GM18861 (cell line): ENCODE results near the gene PRDM2.

Source experiments
- ATAC-seq: cut with Tn5 transposase; IDR thresholded peaks from one replicate; pipeline ENCODE4 v1.9.1; 2021; ENCODE audit not compliant: unreplicated experiment

The PRDM2 gene

DNA sequence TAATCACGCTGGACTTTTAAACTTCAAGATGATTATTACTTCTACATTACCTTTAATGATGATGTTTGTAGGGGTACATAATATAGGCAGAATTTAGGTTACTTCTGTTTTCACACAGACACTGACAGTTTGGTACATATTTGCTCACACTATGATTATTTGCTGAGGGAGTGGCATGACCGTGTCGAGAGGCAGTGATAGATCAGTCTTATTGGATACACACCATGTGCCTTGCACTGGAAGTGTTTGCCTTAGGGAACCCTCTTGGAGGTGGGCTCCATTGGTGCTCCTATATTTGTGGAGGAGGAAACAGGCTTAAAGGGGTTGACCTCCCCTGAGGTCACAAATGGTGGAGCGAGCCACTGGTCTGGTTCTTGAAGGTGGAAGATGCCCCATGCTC, 132.1 kb downstream of the PRDM2 start:
- no peak for ATAC-seq

DNA sequence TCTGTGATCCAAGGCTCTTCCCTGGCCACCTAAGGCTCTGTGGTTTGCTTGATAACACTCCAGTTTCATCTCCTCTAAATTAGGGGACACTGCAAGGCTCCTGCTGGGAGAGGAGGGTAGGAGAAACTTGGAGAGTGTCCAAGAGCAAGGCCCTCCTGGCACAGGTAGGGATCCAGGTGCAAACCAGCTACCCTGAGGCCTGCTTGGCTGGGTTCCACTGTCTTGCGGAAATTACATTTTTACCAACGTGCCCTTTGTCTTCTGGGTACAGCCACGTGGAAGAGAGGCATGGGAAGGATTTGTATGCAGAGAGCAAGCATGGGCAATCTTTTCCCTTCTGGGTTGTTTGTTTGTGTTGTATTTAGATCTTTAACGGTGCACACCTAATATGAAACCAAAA, 132.5 kb downstream of the PRDM2 start:
- ATAC-seq, result no peak

DNA sequence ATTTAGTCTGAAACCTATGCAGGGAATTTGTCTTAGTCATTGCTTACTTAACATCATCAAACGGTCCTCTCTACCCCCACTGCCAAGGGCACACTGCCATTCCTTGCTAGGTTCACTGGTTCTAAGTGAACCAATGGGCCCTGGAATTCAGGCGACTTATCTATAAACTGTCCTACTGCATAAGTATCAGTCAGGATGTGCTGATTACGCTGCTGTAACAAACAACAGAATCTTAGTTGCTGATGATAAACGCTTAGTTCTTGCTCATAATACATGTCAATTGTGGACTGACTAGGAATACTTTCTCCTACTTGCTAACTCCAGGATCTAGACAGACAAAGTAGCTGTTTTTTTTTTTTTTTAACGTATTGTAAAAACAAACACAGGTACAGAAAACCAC, 136.1 kb downstream of the PRDM2 start:
- no peak for ATAC-seq

DNA sequence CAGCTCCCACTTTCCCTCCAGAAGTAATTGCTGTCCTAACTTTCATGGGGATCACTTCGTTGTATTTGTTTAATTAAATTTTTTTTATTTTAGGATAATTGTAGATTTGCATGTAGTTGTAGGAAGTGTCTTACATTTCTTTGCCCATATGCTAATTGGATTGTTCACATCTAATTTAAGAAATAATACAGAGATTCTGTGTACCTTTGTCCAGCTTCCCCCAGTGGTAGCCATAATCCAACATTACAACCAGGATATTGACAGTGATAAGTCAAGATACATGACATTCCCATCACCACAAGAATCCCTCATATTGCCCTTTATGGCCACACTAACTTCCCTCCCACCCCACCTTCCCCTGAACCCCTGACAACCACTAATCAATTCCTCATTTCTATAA, 136.6 kb downstream of the PRDM2 start:
- no peak for ATAC-seq

DNA sequence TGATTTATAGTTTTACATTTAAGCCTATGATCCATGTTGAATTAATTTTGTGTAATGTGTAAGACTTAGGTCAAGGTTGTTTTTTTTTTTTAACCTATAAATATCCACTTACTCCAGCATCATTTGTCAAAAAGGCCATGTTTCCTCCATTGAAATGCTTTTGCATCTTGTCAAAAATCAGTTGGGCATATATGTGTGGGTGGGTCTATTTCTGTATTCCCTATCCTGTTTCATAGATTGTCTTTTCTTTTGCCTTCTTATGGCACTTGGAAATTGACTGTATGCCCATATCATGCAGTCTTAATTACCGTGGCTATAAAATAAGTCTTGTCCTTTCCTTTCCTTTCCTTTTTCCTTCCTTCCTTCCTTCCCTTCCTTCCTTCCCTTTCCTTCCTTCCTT, 138.2 kb downstream of the PRDM2 start:
- ATAC-seq, result no peak

DNA sequence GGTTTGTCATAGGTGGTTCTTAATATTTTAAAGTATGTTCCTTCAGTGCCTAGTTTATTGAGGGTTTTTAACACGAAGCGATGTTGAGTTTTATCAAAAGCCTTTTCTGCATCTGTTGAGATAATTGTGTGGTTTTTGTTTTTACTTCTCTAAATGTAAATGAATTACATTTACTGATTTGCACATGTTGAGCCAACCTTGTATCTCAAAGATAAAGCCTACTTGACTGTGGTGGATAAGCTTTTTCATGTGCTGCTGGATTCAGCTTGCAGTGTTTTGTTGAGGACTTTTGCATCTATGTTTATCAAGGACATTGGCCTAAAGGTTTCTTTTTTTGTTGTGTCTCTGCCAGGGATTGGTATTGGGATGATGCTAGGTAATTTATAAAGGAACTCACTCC, 142.5 kb downstream of the PRDM2 start:
- no peak for ATAC-seq

DNA sequence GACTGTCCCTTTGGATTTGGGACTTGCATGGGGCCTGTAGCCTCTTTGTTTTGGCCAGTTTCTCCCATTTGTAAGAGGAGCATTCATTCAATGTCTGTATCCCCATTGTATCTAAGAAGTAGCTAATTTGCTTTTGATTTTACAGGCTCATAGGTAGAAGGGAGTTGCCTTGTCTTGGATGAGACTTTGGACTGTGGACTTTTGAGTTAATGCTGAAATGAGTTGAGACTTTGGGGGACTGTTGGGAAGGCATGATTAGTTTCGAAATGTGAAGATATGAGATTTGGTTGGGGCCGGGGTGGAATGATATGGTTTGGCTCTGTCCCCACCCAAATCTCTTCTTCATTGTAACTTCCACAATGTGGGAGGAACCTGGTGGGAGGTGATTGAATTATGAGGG, 151.7 kb downstream of the PRDM2 start:
- ATAC-seq, result no peak

DNA sequence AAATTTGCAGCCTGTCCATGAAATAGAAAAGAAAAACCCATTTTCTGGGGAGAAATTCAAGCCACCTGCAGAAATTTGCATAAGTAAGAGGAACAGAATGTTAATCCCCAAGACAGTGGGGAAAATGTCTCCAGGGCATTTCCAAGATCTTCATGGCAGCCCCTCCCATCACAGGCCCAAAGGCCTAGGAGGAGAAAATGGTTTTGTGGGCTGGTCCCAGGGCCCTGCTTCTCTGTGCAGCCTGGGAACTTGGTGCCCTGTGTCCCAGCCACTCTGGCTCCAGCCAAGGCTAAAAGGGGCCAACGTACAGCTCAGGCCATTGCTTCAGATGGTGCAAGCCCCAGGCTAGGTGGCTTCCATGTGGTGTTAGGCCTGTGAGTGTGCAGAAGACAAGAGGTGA, 155.6 kb downstream of the PRDM2 start:
- ATAC-seq, result no peak

DNA sequence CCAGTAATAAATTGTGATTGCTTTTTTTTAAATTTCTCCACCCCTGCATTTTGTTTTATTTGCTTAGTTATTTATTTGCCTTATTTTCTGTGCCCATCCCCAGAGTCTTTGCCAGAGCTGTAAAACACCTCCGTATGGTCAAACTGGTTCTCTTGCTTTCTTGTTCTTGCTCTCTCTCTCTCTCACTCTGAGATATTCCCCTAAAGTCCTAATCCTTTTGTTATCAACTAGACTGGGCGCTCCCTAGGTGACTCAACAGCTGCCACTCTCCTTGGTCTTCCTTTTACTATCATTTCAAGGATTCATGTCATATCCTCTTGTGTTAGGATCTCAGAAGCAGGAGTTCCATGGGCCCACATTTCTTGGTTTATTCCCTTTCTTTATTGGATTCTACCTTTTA, 160.0 kb downstream of the PRDM2 start:
- no peak for ATAC-seq

DNA sequence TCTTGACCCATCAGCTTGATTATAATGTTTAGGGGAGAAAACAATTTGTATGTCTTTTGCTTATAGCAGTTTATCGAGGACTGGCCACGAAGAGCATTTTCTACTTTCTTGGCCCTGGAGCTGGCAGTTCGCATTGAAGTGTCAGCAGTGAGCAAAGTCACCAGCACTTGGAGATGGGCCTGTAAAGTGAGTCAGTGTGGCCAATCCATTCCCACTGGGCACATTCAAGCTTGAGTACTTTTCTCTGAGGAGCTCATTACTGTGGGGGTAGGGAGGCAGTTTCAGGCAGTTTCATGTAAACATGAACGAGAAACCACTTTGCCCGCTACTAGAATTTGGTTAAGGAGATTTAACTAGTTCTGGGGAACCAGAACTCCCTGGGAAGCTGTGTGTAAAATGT, 164.8 kb downstream of the PRDM2 start:
- ATAC-seq, result no peak

DNA sequence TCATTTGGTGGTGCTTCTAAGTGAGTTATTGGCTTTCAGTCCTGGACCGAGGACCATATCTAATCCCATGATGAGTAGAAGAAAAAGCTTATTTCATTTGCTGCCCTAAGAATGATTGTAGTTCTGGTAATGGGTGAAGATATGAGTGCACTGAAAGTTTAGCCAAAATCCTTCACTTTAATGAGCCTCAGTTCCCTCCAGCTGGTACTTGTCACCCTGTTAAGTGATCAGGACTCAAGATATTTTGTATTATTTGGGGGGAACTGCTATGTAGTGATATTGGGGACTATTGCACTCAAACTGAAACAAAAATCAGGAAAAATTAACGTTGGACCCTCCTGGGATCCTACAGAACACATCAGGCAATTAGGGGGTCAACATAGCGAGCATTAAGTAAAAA, 165.9 kb downstream of the PRDM2 start:
- ATAC-seq, result no peak

DNA sequence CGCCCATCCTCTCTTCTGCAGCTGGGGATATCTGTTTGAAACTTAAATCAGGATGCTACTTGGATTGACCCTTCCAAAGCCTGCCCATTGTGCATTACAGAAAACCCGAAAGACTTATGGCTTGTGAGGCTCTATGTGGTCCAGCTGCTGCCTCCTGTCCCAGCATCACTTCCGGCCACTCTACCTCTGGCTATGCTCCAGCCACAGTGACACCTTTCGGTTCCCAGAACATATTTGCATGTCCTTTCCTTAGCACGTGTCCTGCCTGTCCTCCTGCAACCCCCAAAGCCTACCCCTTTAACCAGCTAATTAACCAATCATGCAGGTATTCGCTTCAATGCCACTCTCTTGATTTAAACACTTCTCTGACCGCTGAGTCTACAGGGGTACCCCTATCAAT, 167.6 kb downstream of the PRDM2 start:
- no peak for ATAC-seq

DNA sequence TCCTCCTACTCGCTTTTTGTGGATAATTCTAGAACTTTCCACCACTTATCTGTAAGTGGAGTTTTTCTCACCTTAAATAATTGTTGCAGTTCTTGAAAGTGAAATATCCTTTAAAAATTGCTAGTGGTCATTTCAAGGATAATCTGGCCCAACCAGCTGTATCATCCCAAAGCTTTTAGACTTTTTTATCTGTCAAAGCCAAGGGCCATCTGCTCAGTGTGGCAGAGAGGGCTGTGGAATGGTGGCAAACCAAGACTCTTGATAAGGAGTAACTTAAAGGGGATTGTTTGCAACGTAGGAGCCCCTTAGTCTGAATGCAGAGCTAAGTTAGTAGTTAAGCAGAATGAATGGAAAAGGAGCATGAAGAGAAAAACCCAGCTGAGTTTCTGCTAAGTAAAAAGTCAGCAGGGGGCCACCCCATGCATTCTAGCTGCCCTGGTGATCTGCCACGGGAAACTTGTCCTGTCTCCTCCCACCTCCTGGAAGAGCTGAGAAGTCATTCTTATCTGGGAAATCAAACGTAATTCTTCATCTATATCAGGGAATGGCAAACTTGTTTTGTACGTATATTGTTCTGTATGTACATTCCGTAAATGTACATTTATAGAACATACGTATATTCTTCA, 169.3 kb downstream of the PRDM2 start:
- no peak for ATAC-seq

DNA sequence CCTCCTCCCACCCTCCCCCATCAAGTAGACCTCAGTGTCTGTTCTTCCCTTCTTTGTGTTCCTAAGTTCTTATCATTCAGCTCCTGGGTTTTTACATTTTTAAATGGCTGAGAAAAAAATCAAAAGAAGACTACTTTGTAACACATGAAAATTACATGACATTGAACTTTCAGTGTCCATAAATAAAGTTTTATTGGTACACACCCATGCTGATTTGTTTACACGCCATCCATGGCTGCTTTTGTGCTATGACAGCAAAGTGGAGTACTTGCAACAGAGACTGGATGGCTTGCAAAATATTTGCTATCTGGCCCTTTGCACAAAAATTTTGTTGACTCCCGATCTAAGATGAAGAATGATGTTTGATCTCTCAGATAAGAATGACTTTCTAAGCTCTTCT, 171.4 kb downstream of the PRDM2 start:
- ATAC-seq, result no peak

DNA sequence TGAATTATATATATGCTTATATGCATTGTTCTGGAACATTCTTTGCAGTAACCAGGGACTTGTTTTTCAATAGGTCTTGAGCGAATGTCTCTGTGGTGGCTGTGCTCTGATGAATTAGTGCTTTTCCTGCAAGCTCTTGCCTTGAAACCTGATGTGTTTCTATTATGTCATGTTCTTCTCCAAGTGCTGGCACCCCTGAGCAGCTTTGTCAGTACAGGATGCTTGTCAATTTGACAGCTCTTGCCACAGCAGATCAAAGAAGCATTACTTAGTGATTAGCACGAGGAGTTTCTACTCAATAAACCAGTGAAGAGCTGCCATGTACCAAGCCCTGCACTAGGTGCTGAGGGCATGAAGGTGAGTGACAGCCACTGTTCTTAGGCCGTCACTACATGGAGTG, 171.9 kb downstream of the PRDM2 start:
- ATAC-seq, result no peak

DNA sequence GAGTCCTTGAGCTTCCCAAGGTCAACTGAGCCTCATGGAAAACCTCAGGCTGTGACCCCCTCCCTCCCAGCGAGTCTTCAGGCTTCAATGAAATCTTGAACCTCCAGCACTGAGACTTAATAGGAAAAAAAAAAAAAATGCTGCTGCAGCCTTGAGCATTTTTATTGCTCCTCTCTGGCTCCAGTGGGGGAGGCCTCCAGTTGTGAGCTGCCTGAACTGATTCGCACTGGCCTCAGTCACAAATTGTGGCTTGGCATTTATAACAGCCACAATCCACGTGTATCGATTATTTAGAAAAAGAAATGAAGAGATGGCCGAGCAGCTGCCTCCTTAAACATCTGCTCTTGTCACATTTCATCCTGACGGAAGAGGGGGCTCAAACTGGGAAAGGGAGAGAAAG, 173.0 kb downstream of the PRDM2 start:
- ATAC-seq, result no peak
